A673 (cell line): ENCODE results near the gene TBC1D2. TPM values are rescaled to one million over a fixed set of nuclear protein-coding genes. Genes with fewer than 3 reads are reported as not detected.

Experiments used
- BruUV-seq: library from RNA; stranded (reverse); fragments of 400-500 nt; replicated peaks from 2 replicates; lab custom pipeline; 2021; lab: Mats Ljungman, UMichigan
- CTCF ChIA-PET: fragments of 300-600 bp; sonication (Branson Sonifier 250); formaldehyde crosslinking; loops from one replicate; lab custom pipeline; 2022; ENCODE audit warnings: antibody characterized with exemption; lab: Charles Lee
- POLR2A ChIA-PET: fragments of 300-600 bp; sonication (Branson Sonifier 250); formaldehyde crosslinking; loops from one replicate; lab custom pipeline; 2022; ENCODE audit warnings: antibody characterized with exemption; ENCODE audit not compliant: low non-redundant PET; lab: Charles Lee
- DNase-seq: peaks from one replicate; pipeline ENCODE4 v3.0.0-alpha.2; 2015; ENCODE audit warnings: low spot score
- H3K27ac ChIP-seq: fragments of 200-600 bp; sonication (generic); 2 replicates; pipeline ENCODE4 v1.5.1; 2016; ENCODE audit warnings: mixed run types, low read depth, mild to moderate bottlenecking, mixed read lengths, antibody characterized with exemption, low read length; ENCODE audit not compliant: poor library complexity, severe bottlenecking
- H3K27me3 ChIP-seq: fragments of 200-600 bp; sonication (generic); replicated peaks from 2 replicates; pipeline ENCODE4 v1.6.1; 2017; ENCODE audit warnings: mixed run types, low read depth, mild to moderate bottlenecking, mixed read lengths, antibody characterized with exemption, low read length; ENCODE audit not compliant: insufficient read depth, poor library complexity
- H3K36me3 ChIP-seq: fragments of 200-600 bp; sonication (generic); 2 replicates; pipeline ENCODE4 v1.6.1; 2016; ENCODE audit warnings: mixed run types, mild to moderate bottlenecking, mixed read lengths, antibody characterized with exemption, low read length; ENCODE audit not compliant: insufficient read depth, poor library complexity, severe bottlenecking
- H3K4me1 ChIP-seq: fragments of 200-600 bp; sonication (generic); 2 replicates; pipeline ENCODE4 v1.6.1; 2017; ENCODE audit warnings: mixed run types, mild to moderate bottlenecking, mixed read lengths, antibody characterized with exemption, low read length; ENCODE audit not compliant: insufficient read depth, poor library complexity, severe bottlenecking
- H3K4me3 ChIP-seq: fragments of 200-600 bp; sonication (generic); 2 replicates; pipeline ENCODE4 v1.5.1; 2016; ENCODE audit warnings: low read depth, mixed run types, mild to moderate bottlenecking, mixed read lengths, low read length; ENCODE audit not compliant: poor library complexity, severe bottlenecking
- H3K9me3 ChIP-seq: fragments of 200-600 bp; sonication (generic); 2 replicates; pipeline ENCODE4 v1.6.1; 2016; ENCODE audit warnings: mixed run types, low read depth, mild to moderate bottlenecking, mixed read lengths, antibody characterized with exemption, low read length; ENCODE audit not compliant: poor library complexity, severe bottlenecking
- EZH2 ChIP-seq: fragments of 200-600 bp; sonication (generic); IDR thresholded peaks from 2 replicates; pipeline ENCODE4 v1.6.1; 2017; ENCODE audit warnings: borderline replicate concordance, low read depth, mild to moderate bottlenecking, mixed read lengths, antibody characterized with exemption, low read length; ENCODE audit not compliant: poor library complexity, severe bottlenecking
- intact Hi-C: fragments of 100-400 bp; cut with micrococcal nuclease; formaldehyde crosslinking; loops from one replicate; pipeline ENCODE4 v1.10.0; 2022; ENCODE audit not compliant: unreplicated experiment
- total RNA-seq: library from RNA; stranded (reverse); gene quantifications from 2 replicates; pipeline ENCODE4 v1.2.3, GENCODE V29; 2021
- TF ChIP-seq, protein P1 (sequence below): fragments of 300-800, 200-600 bp; sonication (generic); conservative IDR thresholded peaks from 2 replicates; pipeline ENCODE4 v1.5.1; 2017; ENCODE audit warnings: low read depth, mild to moderate bottlenecking, antibody characterized with exemption, low read length, moderate library complexity, mixed read lengths

TBC1D2 gene
- total RNA-seq, 1 experiment from 2014 or later = 3.2 TPM

GRCh38 chr9:98281281-98281680, 25.8 kb upstream of the TBC1D2 start:
- POLR2A ChIA-PET = no interaction called here
- Histone ChIP-seq H3K9me3 (no peaks in the 10 kb centered on the region), H3K27ac (no peak overlapping the region), H3K36me3 (no peaks in the 10 kb centered on the region), H3K4me1 (no peaks in the 10 kb centered on the region), H3K4me3 (no peak overlapping the region), H3K27me3 (peaks cover 47% of the 10 kb centered on the region)
- intact Hi-C loops = no loop called here
- CTCF ChIA-PET = interaction anchor here (0.5 kb wide), 1 partner anchor 22 kb away, joined by 5 read pairs; no protein-coding TSS in a partner anchor
- BruUV-seq = no TSS peak
- no peak for DNase-seq
- TF ChIP-seq EZH2 = no peak
- TF ChIP-seq, protein P1, sequence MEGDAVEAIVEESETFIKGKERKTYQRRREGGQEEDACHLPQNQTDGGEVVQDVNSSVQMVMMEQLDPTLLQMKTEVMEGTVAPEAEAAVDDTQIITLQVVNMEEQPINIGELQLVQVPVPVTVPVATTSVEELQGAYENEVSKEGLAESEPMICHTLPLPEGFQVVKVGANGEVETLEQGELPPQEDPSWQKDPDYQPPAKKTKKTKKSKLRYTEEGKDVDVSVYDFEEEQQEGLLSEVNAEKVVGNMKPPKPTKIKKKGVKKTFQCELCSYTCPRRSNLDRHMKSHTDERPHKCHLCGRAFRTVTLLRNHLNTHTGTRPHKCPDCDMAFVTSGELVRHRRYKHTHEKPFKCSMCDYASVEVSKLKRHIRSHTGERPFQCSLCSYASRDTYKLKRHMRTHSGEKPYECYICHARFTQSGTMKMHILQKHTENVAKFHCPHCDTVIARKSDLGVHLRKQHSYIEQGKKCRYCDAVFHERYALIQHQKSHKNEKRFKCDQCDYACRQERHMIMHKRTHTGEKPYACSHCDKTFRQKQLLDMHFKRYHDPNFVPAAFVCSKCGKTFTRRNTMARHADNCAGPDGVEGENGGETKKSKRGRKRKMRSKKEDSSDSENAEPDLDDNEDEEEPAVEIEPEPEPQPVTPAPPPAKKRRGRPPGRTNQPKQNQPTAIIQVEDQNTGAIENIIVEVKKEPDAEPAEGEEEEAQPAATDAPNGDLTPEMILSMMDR = no peak

GRCh38 chr9:98280574-98280973, 25.1 kb upstream of the TBC1D2 start:
- CTCF ChIA-PET = no interaction called here

DNA sequence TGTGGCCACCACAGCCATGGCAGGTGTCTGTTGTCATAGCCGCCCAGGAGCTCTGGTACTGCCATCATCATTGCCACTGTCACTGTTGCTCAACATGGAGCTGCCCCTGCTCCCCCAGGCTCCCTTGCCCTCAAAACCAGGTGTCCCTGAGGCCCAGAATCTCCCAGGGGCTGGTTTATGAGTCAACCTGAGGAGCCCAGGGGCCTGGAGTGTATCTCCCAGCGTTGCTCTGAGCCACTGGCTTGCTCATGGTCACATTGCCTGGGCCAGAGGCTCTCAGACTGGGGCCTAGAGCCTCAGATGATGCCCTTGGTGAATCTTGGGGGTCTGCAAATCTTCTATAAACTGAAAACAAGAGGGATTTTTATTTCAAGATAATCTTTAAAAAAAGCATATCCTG, 24.7 kb upstream of the TBC1D2 start:
- no peak for TF ChIP-seq EZH2
- TF ChIP-seq, protein P1 = no peak
- CTCF ChIA-PET = no interaction called here

More at GRCh38 chr9:98280574-98280973, 25.1 kb upstream of the TBC1D2 start:
- peak; percentile 58 for DNase-seq
- TF ChIP-seq, protein P1 = no peak
- no peak for TF ChIP-seq EZH2
- H3K36me3 ChIP-seq = no peaks in the 10 kb centered on the region
- no TSS peak for BruUV-seq
- H3K27ac ChIP-seq = no peak overlapping the region
- no peaks in the 10 kb centered on the region for H3K4me1 ChIP-seq
- POLR2A ChIA-PET = interaction anchor here (0.7 kb wide), 1 partner anchor 467 kb away, joined by 3 read pairs; no protein-coding TSS in a partner anchor
- intact Hi-C loops = no loop called here
- no peak overlapping the region for H3K4me3 ChIP-seq
- no peaks in the 10 kb centered on the region for H3K9me3 ChIP-seq
- peaks cover 51% of the 10 kb centered on the region for H3K27me3 ChIP-seq

More for the DNA sequence above, 24.7 kb upstream of the TBC1D2 start:
- Histone ChIP-seq H3K9me3 (no peaks in the 10 kb centered on the region), H3K36me3 (no peaks in the 10 kb centered on the region), H3K4me3 (no peak overlapping the region), H3K27ac (no peak overlapping the region), H3K4me1 (no peaks in the 10 kb centered on the region), H3K27me3 (peaks cover 51% of the 10 kb centered on the region)
- DNase-seq = no peak
- intact Hi-C loops = no loop called here
- no TSS peak for BruUV-seq
- POLR2A ChIA-PET = interaction anchor here (0.7 kb wide), 1 partner anchor 467 kb away, joined by 3 read pairs; no protein-coding TSS in a partner anchor
